ENCODE results near the gene ALDOB.

- no peak; the same call in 1 of the 2 replicates for TF ChIP-seq GATA2 (IDR thresholded peaks at IDR 0.05; ENCODE audit: low read depth, low read length)
- TF ChIP-seq GATA3 (IDR thresholded peaks at IDR 0.05; ENCODE audit: low read depth, low read length): no peak
Measured at GRCh38 chr9:101449071-101449721, 13.6 kb upstream of the ALDOB start.

All from SH-SY5Y (cell line).